Measurements from ENCODE around the gene EVL. TPM values are rescaled to one million over a fixed set of nuclear protein-coding genes. Genes with fewer than 3 reads are reported as not detected.
A peak's percentile ranks its signal among the peaks of the same experiment; 100 is the strongest.
"Not testable (repeated sequence)": the region's sequence is repeated elsewhere in the genome, so short reads cannot be mapped to it uniquely, and the experiment has no call there.

EVL gene
- total RNA-seq, 5 donors from 2014 or later (not counting 1 experiment from before 2014, with no cell fraction given): 1,049 to 1,157 (median 1,125) TPM

DNA sequence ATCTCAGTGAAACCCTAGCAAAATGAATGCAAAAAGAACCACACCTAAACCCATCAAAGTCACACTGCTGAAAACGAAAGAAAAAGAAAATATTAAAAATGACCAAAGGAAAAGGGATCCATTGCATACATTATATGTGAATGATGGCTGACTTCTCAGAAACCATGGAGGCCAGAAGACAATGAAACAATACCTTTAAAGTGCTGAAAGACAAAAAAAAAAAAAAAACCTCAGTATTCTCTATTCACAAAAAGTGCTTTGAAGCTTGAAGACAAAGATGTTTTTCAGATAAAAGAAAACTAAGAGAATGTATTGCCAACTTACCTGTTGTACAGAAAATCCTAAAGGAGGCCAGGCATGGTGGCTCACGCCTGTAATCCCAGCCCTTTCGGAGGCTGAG is 4.5 kb upstream of the EVL start:
- H3K9me3 ChIP-seq: no peaks in the 10 kb centered on the region
- ChIA-PET POLR2A (interaction anchor here (0.6 to 1.0 kb wide), 4 partner anchors 8 to 91 kb away, joined by 4 to 9 read pairs (median 5); no protein-coding TSS in a partner anchor), CTCF (interaction anchor here (0.6 to 2.4 kb wide), 9 partner anchors 8 to 1753 kb away, joined by 3 to 29 read pairs (median 5); no protein-coding TSS in a partner anchor)
- WGBS (ENCODE audit: insufficient coverage): 70% methylated on average over 2 of the region's 3 CpGs
- peaks cover 61 to 74% of the 10 kb centered on the region in 2 experiments for H3K4me1 ChIP-seq (ENCODE audit: control insufficient read depth in 1 of 2, extremely low read depth in 1 of 2, insufficient read depth in 2 of 2, low read length in 2 of 2)
- peaks cover 84 to 88% (median 85%) of the 10 kb centered on the region in 3 donors for H3K4me1 Mint-ChIP-seq
- H3K36me3 Mint-ChIP-seq: no peaks in the 10 kb centered on the region
- DNase-seq (peak in 1 of 35 experiments; percentile 42), ATAC-seq (replicated peaks in 1 of 4) (peak in 1 of 4 experiments; percentile 8)
- no peaks in the 10 kb centered on the region for H3K9me3 Mint-ChIP-seq
- no peaks in the 10 kb centered on the region for H3K27me3 ChIP-seq (replicated peaks in 1 of 2; ENCODE audit: control insufficient read depth in 2 of 2, extremely low read depth in 1 of 2, insufficient read depth in 2 of 2, low read length in 1 of 2)
- peak overlapping the region; percentile 98 to 100 for H3K27ac Mint-ChIP-seq
- H3K27me3 Mint-ChIP-seq: no peaks in the 10 kb centered on the region
- no peaks in the 10 kb centered on the region for H3K36me3 ChIP-seq (ENCODE audit: control insufficient read depth in 2 of 2, extremely low read depth in 1 of 2, insufficient read depth in 1 of 2, low read length in 1 of 2)
- H3K4me3 ChIP-seq (ENCODE audit: control insufficient read depth in 1 of 2, extremely low read depth in 1 of 2, low read length in 1 of 2): peak overlapping the region in 1 of 2 donors; percentile 27
- peak overlapping the region; percentile 44 to 87 (median 64) for H3K4me3 Mint-ChIP-seq
- H3K27ac ChIP-seq (ENCODE audit: low read length): peak overlapping the region; percentile 90

DNA sequence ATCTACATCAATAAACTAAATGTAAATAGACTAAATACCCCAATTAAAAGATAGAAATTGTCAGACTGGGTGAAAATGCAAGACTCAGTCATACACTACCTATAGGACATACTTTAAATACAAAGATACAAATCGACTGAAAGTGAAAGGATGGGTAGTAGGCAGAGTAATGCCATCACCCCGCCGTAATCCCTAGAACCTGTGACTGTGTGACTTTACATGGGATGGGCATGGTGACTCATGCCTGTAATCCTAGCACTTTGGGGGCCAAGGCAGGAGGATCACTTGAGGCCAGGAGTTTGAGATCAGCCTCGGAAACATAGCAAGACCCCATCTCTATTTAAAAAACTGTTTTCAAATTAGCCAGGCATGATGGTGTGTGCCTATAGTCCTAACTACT is 2.6 kb upstream of the EVL start:
- ATAC-seq (replicated peaks in 1 of 4) (no peak), DNase-seq (peak in 1 of 35 experiments; percentile 50)
- Mint-ChIP-seq H3K27me3 (no peaks in the 10 kb centered on the region), H3K4me1 (peaks cover 73 to 77% (median 76%) of the 10 kb centered on the region in 3 donors), H3K4me3 (peak overlapping the region; percentile 80 to 96 (median 87)), H3K27ac (peak overlapping the region; percentile 98 to 100), H3K36me3 (peaks cover 4% of the 10 kb centered on the region), H3K9me3 (no peaks in the 10 kb centered on the region)
- peak overlapping the region in 1 of 2 donors; percentile 34 for H3K4me3 ChIP-seq (ENCODE audit: control insufficient read depth in 1 of 2, extremely low read depth in 1 of 2, low read length in 1 of 2)
- no peaks in the 10 kb centered on the region for H3K27me3 ChIP-seq (replicated peaks in 1 of 2; ENCODE audit: control insufficient read depth in 2 of 2, extremely low read depth in 1 of 2, insufficient read depth in 2 of 2, low read length in 1 of 2)
- ChIA-PET POLR2A (interaction anchor here (0.7 to 1.3 kb wide), 3 partner anchors 9 to 131 kb away, joined by 3 to 4 read pairs (median 4); no protein-coding TSS in a partner anchor), CTCF (interaction anchor here (0.7 to 2.4 kb wide), 7 partner anchors 9 to 131 kb away, joined by 3 to 29 read pairs (median 4); no protein-coding TSS in a partner anchor)
- no peaks in the 10 kb centered on the region for H3K9me3 ChIP-seq
- H3K4me1 ChIP-seq (ENCODE audit: control insufficient read depth in 1 of 2, extremely low read depth in 1 of 2, insufficient read depth in 2 of 2, low read length in 2 of 2): peaks cover 57 to 65% of the 10 kb centered on the region in 2 experiments
- 0% methylated on average over 2 of the region's 4 CpGs for WGBS (ENCODE audit: insufficient coverage)
- H3K36me3 ChIP-seq (ENCODE audit: control insufficient read depth in 2 of 2, extremely low read depth in 1 of 2, insufficient read depth in 1 of 2, low read length in 1 of 2): peaks cover 0 to 5% of the 10 kb centered on the region in 2 donors
- H3K27ac ChIP-seq (ENCODE audit: low read length): peak overlapping the region; percentile 90

DNA sequence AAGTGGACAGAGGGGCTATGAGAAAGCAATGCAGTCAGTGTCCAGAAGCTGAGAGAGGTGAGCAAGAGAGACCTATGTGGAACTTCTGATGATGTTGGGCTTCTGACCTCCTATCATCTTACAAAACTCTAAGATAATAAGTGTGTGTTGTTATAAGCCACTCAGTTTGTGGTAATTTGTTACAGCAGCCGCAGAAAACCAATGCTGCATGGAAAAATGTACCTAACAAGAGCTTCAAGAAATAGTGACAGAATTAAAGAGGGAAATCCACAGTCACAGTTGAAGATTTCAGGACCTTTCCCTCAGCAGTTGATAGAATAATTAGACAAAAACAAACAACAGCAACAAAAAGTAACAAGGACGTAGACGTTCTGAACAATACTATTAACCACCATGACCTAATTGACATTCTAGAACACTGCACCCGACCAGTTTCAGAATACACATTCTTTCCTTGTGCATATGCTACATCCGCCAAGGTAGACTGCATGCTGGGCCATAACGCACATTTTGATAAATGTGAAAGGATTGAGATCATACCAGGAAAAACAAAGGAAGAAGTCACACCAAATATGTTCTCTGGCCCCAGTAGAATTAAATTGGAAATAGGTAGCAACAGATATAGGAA is 1.8 kb upstream of the EVL start:
- Histone ChIP-seq H3K36me3 (ENCODE audit: control insufficient read depth in 2 of 2, extremely low read depth in 1 of 2, insufficient read depth in 1 of 2, low read length in 1 of 2) (peaks cover 0 to 9% of the 10 kb centered on the region in 2 donors), H3K9me3 (no peaks in the 10 kb centered on the region), H3K27me3 (replicated peaks in 1 of 2; ENCODE audit: control insufficient read depth in 2 of 2, extremely low read depth in 1 of 2, insufficient read depth in 2 of 2, low read length in 1 of 2) (no peaks in the 10 kb centered on the region), H3K4me1 (ENCODE audit: control insufficient read depth in 1 of 2, extremely low read depth in 1 of 2, insufficient read depth in 2 of 2, low read length in 2 of 2) (peaks cover 56 to 65% of the 10 kb centered on the region in 2 experiments), H3K27ac (ENCODE audit: low read length) (peak overlapping the region; percentile 90), H3K4me3 (ENCODE audit: control insufficient read depth in 1 of 2, extremely low read depth in 1 of 2, low read length in 1 of 2) (peak overlapping the region in 1 of 2 donors; percentile 34)
- 0% methylated on average over 1 of the region's 6 CpGs for WGBS (ENCODE audit: insufficient coverage)
- CTCF ChIA-PET: interaction anchor here in 1 of 2 donors (1.4 kb wide), 1 partner anchor 130 kb away, joined by 4 read pairs; no protein-coding TSS in a partner anchor
- no peaks in the 10 kb centered on the region for H3K9me3 Mint-ChIP-seq
- no peak for ATAC-seq (replicated peaks in 1 of 4)
- H3K4me3 Mint-ChIP-seq: peak overlapping the region; percentile 80 to 96 (median 87)
- H3K4me1 Mint-ChIP-seq: peaks cover 71 to 77% (median 76%) of the 10 kb centered on the region in 3 donors
- H3K36me3 Mint-ChIP-seq: peaks cover 12% of the 10 kb centered on the region
- DNase-seq: peak in 1 of 35 experiments; percentile 55
- POLR2A ChIA-PET: interaction anchor here (0.7 to 1.3 kb wide), 2 partner anchors 8 kb away, joined by 4 read pairs; no protein-coding TSS in a partner anchor
- peak overlapping the region; percentile 98 to 100 for H3K27ac Mint-ChIP-seq
- H3K27me3 Mint-ChIP-seq: no peaks in the 10 kb centered on the region

DNA sequence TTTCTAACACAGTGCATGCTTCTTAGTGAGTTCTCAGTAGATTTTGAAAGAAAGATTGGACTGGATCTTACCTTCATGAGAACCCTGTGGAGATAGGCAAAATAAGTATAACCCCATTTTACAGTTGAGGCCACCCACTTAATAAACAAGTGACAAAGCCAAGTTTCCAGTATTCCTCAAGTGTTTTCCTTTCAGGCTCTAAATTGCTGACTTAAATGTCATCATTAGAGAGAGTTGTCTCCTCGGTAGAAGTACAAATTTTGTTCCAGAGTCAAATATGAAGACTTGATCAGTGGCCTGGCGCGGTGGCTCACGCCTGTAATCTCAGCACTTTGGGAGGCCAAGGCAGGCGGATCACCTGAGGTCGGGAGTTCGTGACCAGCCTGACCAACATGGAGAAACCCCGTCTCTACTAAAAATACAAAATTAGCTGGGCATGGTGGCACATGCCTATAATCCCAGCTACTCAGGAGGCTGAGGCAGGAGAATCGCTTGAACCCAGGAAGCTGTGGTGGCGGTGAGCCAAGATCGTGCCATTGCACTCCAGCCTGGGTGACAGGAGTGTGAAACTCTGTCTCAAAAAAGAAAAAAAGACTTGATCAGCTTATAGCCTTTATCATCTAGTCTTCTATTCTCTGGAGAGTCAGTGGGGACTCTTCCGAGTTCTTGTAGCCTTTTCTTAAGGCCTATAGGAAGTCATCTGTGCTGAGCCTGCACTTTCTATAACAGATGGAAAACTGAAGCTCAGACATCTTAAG is 708 bp upstream of the EVL start:
- not testable (repeated sequence) for H3K9me3 ChIP-seq; H3K9me3 Mint-ChIP-seq; H3K27me3 Mint-ChIP-seq; H3K27me3 ChIP-seq (replicated peaks in 1 of 2; ENCODE audit: control insufficient read depth in 2 of 2, extremely low read depth in 1 of 2, insufficient read depth in 2 of 2, low read length in 1 of 2)
- ChIA-PET POLR2A (interaction anchor here (0.5 to 3.0 kb wide), 9 partner anchors 10 to 1762 kb away, joined by 3 to 27 read pairs (median 3); no protein-coding TSS in a partner anchor), CTCF (interaction anchor here in 1 of 2 donors (0.7 to 9.6 kb wide), 8 partner anchors 8 to 128 kb away, joined by 3 to 143 read pairs (median 8); no protein-coding TSS in a partner anchor)
- ATAC-seq (replicated peaks in 1 of 4) (peak in 2 of 4 experiments; percentile 1 to 5), DNase-seq (peak in 2 of 35 experiments; percentile 24 to 55)
- Histone ChIP-seq H3K36me3 (ENCODE audit: control insufficient read depth in 2 of 2, extremely low read depth in 1 of 2, insufficient read depth in 1 of 2, low read length in 1 of 2) (peaks cover 0 to 16% of the 10 kb centered on the region in 2 donors), H3K4me1 (ENCODE audit: control insufficient read depth in 1 of 2, extremely low read depth in 1 of 2, insufficient read depth in 2 of 2, low read length in 2 of 2) (peaks cover 51 to 68% of the 10 kb centered on the region in 2 experiments), H3K27ac (ENCODE audit: low read length) (peak overlapping the region; percentile 90), H3K4me3 (ENCODE audit: control insufficient read depth in 1 of 2, extremely low read depth in 1 of 2, low read length in 1 of 2) (peak overlapping the region; percentile 89 to 98)
- Mint-ChIP-seq H3K36me3 (peaks cover 17% of the 10 kb centered on the region), H3K4me3 (peak overlapping the region; percentile 87 to 96 (median 90)), H3K4me1 (peaks cover 69 to 75% (median 73%) of the 10 kb centered on the region in 3 donors), H3K27ac (peak overlapping the region; percentile 98 to 100)
- WGBS (ENCODE audit: insufficient coverage): 33% methylated on average over 1 of the region's 12 CpGs

DNA sequence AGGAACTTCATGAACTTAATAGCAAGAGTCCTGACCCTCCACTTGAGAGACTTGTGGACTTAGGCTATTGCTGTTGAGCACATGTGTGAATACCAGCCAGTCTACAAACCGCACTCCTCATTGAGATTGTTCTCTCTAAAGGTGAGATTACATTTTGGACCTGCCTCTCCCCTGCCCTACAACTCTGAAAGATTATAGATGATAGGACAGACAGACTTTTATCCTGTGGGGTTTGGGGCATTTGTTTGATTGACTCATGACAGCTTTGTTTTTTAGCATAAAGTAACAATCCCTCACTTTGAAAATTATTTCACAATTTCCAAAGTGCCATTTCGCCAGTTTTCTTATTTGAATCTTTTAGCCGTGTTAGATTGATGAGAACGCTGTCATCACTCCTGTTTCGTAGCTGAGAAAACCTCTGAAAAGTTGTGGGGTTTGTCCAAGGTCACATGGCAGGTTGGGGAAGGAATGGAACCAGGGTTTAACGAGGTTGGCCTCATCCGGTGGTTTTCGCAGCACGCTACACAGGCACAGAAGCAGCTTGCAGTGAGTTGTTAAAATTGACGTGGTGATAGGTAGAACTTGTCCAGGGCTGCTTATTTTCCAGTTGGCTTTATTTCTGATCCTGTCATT is 836 bp downstream of the EVL start:
- H3K36me3 Mint-ChIP-seq: peaks cover 28% of the 10 kb centered on the region

More for the DNA sequence above, 836 bp downstream of the EVL start:
- CTCF ChIA-PET: interaction anchor here (0.5 to 9.6 kb wide), 13 partner anchors 9 to 788 kb away, joined by 3 to 143 read pairs (median 4); no protein-coding TSS in a partner anchor
- Histone ChIP-seq H3K9me3 (no peaks in the 10 kb centered on the region), H3K27me3 (replicated peaks in 1 of 2; ENCODE audit: control insufficient read depth in 2 of 2, extremely low read depth in 1 of 2, insufficient read depth in 2 of 2, low read length in 1 of 2) (no peaks in the 10 kb centered on the region), H3K4me3 (ENCODE audit: control insufficient read depth in 1 of 2, extremely low read depth in 1 of 2, low read length in 1 of 2) (peak overlapping the region; percentile 89 to 98), H3K27ac (ENCODE audit: low read length) (peak overlapping the region; percentile 90), H3K36me3 (ENCODE audit: control insufficient read depth in 2 of 2, extremely low read depth in 1 of 2, insufficient read depth in 1 of 2, low read length in 1 of 2) (peaks cover 0 to 32% of the 10 kb centered on the region in 2 donors), H3K4me1 (ENCODE audit: control insufficient read depth in 1 of 2, extremely low read depth in 1 of 2, insufficient read depth in 2 of 2, low read length in 2 of 2) (peaks cover 50 to 68% of the 10 kb centered on the region in 2 experiments)
- 0% methylated on average over 7 of the region's 10 CpGs for WGBS (ENCODE audit: insufficient coverage)
- DNase-seq: peak in 34 of 35 experiments; percentile 65 to 93 (median 78)
- no peaks in the 10 kb centered on the region for H3K9me3 Mint-ChIP-seq
- peaks cover 70 to 77% (median 73%) of the 10 kb centered on the region in 3 donors for H3K4me1 Mint-ChIP-seq
- peak overlapping the region; percentile 98 to 100 for H3K27ac Mint-ChIP-seq
- peak overlapping the region; percentile 87 to 96 (median 90) for H3K4me3 Mint-ChIP-seq
- POLR2A ChIA-PET: interaction anchor here (0.5 to 3.0 kb wide), 11 partner anchors 14 to 1694 kb away, joined by 3 to 27 read pairs (median 4); no protein-coding TSS in a partner anchor
- H3K27me3 Mint-ChIP-seq: no peaks in the 10 kb centered on the region
- ATAC-seq (replicated peaks in 1 of 4): peak; percentile 24 to 40 (median 37)

Measured in T-cell (primary cell).